ENCODE data around the gene MBNL3. TPM values are rescaled to one million over a fixed set of nuclear protein-coding genes. Genes with fewer than 3 reads are reported as not detected.

Gene MBNL3
- total RNA-seq, 1 donor from 2014 or later = 19.9 TPM

- DNase-seq = no peak
Observed at GRCh38 chrX:132414404-132414803, 74.4 kb downstream of the MBNL3 start.

DNA sequence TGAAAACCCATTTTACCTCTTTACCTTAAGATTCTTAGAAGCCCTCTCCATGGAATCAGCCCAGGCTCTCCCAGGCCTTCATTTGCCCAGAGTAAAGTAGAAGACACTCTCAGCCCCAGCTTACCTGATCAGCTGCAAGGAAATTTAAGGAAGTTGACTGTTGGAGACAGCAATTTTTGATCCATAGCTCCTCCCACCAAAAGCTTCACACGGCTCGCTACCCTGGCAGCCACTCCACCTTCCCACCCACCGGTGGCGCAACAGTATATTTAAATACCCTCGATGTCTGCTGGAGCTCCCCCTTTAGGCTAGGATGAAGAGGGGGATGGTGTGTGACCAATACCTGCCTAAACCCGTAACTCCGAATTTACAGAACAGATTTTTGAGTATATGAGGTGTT lies 75.4 kb downstream of the MBNL3 start:
- no peak for DNase-seq

- DNase-seq = no peak
Observed at GRCh38 chrX:132412208-132412607, 76.6 kb downstream of the MBNL3 start.

DNA sequence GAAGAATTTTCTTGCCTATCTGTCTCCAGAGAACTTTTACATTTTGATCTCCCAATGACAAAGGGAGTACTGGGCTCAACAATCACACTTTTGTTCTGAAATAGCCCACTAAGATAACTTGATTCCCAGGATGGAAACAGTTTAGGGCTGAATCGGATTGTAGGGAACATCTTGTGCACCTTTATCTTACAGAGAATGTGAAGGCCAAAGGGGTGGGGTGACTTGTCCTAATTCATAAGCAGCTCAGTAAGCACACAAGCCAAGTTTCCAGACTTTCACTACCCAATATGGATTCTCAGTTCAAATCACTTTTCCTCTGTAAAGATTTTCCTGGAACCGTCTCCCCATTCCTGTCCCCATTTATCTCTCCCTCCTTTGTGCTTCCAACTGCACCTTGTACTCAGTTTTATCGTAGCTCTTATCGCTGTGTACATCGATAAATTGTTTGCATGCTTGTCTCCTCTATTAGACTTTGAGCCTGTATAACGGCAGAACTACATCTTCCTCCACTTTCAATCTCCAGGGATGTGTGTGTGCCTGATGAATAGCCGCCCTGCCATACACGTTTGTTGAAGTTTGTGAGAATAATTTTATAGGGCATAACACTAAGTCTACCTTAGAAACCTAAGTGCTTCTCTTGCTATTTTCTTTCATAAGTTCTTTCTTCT lies 77.4 kb downstream of the MBNL3 start:
- no peak for DNase-seq

DNA sequence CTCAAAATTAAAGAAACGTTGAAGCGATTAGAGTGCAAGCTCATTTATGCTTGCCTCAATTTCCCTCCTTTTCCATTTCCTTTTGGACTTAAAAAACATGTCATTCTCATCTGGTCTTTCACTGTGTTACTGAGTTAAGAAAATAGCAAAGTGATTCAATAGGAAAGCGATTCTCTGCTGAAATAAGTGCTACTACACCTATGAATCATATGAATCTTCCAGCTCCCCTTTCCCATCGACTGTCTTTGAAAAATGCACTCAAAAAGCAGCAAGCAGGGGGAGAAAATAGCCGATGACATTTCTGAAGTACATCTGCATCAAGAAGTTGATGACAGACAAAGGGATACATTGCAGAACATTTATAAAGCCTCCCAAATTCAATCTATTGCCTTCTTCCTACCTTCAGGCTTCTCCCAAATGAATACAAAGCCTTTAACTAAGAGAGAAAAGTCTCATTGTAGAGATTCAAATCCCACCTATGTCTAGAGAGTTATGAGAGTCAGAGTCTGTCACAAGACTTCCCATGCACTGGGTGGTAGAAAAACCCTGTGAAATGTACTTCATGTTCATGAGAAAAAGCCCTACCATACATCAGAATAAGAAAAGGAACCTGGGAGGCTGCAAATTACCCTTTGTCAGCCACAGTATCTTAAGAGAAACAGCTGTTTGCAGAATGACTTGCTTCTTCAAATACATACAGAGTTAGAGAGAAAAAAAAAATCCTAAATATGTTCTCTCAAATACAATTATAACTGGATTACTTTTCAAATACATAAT lies 78.9 kb downstream of the MBNL3 start:
- no peak for DNase-seq

- no peak for DNase-seq
Observed at GRCh38 chrX:132407691-132408090, 81.1 kb downstream of the MBNL3 start.

DNA sequence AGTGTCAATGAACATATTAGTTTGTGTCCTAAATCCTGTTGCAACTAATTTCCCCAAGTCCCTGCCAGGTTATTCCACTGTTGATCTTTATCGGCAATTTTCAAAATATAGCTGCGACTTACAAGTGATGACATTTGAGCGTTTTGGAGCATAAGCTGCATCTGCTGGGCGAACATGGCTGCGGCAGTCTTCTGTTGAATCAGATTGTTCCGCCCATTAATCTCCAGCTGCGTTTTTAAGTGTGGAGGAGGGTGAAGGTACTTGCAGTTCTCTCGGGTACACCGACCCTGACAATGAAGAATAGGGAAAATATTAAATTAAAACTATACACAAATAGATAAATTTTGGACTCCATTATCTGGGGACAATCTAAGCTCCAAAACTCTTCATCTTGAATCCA lies 82.7 kb downstream of the MBNL3 start:
- no peak for DNase-seq

- DNase-seq = no peak
Observed at GRCh38 chrX:132404266-132404665, 84.6 kb downstream of the MBNL3 start.

- no peak for DNase-seq
Observed at GRCh38 chrX:132401935-132402334, 86.9 kb downstream of the MBNL3 start.

DNA sequence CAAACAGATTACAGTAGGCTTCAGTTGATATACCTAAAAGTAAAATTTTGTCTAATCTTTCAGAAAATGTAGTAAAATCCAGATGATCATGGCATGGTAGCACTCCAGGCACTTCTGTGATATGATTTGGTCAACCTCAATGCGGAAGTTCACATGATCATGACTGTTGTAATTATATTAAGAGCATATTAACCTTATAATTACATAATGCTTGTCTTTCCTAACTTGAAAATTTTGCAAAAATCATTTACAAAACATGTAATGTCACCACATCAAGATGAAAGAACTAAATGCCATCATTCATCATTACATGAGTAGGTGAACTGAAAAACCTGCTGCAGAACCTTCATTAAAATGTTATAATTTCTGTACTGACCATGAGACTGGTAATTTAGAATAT lies 88.1 kb downstream of the MBNL3 start:
- no peak for DNase-seq

- DNase-seq = no peak
Observed at GRCh38 chrX:132395645-132396044, 93.2 kb downstream of the MBNL3 start.

GRCh38 chrX:132395026-132395425 lies 93.8 kb downstream of the MBNL3 start:
- no peak for DNase-seq

DNA sequence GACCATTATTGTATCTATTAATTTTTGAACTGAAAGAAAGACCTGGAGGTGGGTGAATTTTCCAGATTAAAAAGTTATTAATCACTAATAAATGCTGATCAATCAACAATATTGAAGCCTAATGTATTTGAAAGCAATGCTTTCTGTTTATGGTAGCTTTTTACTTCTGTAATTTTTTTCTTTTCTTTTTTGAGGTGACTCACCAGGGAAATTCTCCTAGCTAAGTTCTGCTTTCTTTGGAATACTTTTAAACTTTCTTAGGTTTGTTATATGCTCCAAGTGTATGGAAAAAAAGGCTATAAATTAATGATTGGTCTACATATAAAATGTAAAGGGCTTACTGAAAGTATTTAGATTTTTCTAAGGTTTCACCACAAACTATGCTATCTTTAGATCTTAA lies 94.2 kb downstream of the MBNL3 start:
- DNase-seq = no peak

DNA sequence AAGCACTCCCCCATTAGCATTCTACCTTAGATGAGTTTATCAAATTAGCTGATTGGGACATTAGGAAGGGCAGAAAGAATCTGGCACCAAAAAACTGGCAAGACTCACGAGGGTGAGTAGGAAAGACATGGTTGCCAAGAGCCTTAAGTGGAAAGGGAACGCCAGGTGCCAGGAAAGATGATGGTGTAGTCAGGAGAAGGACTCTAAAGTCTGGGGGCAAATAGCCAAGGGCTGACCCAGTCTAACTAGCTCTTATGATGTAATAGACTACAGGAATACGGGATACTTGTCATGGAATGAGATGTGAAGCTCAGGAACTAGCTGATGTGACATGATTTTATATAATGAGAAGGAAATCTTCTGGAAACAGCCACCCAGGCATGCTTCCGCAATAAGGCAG lies 94.8 kb downstream of the MBNL3 start:
- DNase-seq = no peak

GRCh38 chrX:132393485-132393884 lies 95.4 kb downstream of the MBNL3 start:
- DNase-seq = no peak

- DNase-seq = no peak
Observed at GRCh38 chrX:132393085-132393484, 95.8 kb downstream of the MBNL3 start.

DNA sequence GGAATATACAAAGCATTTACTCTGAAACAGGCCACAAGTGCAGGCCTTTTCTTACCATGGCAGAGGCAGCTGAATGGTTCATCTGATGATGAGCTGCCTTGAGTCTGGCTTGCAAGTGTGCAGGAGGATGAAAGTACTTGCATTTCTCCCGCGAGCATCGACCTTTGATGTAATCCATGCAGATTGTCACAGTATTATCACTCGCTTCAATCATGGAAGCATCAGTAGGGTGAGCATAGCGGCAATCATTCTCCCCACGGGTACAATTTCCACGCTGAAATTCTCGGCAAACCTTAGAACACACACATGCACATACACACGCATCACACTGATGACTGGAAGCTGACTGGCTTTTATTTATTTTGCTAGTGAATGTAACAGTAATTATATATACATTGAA lies 98.0 kb downstream of the MBNL3 start:
- DNase-seq = no peak

DNA sequence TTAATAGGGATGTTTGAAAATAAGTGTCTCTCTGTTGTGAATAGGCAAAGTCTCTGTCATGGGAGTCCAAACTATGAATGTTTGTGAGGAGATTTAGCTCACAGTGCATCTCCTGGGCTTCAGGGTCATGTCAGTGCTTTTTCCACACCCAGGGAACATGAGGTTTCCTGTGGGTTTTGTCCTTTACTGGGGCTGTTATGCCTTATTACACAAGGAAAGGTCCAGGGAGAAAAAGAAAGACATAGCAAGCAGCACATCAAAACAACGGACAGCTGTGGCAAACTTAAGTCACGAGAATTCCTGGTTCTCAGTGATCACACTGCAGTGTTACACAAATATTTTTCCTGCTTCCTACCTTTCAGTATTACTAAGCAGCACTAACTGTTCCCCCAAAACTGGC lies 99.4 kb downstream of the MBNL3 start:
- no peak for DNase-seq

- DNase-seq = no peak
Observed at GRCh38 chrX:132388371-132388770, 100.5 kb downstream of the MBNL3 start.

- DNase-seq = no peak
Observed at GRCh38 chrX:132384301-132384700, 104.5 kb downstream of the MBNL3 start.

GRCh38 chrX:132382068-132382467 lies 106.8 kb downstream of the MBNL3 start:
- DNase-seq = no peak

DNA sequence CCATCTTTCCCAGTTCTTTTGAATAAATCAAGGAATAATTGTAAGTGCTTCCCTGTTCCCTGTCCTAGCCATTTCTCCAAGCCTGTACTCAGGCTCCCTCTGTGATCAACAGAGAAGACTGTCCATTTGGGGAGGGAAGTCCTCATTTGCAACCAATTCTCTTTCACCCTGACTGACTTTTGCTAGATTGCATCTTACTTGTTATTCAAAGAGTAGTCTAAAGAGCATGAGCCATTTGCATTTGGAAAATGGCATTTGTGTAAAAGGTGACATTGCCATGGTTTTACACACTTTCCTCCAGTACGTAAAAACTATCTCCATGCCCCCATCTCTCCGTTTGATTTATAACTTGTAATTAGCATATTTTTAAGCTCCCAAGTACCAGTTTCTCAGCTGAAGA lies 110.6 kb downstream of the MBNL3 start:
- no peak for DNase-seq

GRCh38 chrX:132375941-132376340 lies 112.9 kb downstream of the MBNL3 start:
- no peak for DNase-seq

DNA sequence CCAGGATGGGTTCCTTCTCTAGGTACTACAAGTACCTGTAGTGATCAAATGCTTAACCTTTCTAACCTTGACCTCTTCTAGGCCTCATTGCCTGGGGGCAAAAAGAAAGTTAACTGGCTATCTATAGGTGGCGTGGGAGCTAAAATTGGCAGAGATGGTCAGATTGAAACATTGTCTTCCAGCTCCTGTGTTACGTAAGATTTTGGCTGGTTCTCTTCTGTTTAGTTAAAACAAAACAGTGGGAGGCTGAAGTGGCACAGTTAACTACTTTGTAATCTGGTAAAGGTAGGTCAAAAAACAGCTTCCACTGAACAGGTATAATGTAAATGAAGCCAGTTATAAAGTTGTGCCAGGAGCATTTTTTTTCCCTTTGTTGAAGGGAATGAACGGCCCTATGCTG lies 115.2 kb downstream of the MBNL3 start:
- no peak for DNase-seq

Data from skin of body (tissue), 2 donors.